GM21529 (cell line): ENCODE results near the gene ZAR1L.
A peak's percentile ranks its signal among the peaks of the same experiment; 100 is the strongest.

Source experiments
- ATAC-seq: cut with Tn5 transposase; IDR thresholded peaks from one replicate; pipeline ENCODE4 v1.9.1; 2021; ENCODE audit not compliant: unreplicated experiment

The ZAR1L gene

GRCh38 chr13:32302461-32302860, 12.7 kb downstream of the ZAR1L start:
- no peak for ATAC-seq

DNA sequence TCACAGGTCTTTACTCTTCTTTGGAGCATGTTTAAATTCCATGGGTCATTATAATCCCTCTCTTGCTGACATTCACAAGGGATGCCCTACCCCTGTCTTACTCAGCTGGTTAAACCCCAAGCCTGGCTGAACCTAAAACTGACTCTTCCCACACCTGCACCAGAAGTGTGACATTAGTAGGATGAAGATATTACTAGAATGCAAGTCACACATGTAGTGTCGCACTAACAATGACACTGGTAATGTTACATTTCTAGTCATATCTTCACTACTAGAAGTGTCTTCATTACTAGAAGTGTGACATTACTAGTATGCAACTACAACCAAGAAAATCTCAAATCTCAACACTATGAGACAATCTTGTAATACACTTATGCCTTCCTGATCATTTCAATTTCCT, 14.2 kb downstream of the ZAR1L start:
- no peak for ATAC-seq

GRCh38 chr13:32300406-32300805, 14.8 kb downstream of the ZAR1L start:
- no peak for ATAC-seq

GRCh38 chr13:32299893-32300292, 15.3 kb downstream of the ZAR1L start:
- no peak for ATAC-seq

- ATAC-seq: no peak
Measured at GRCh38 chr13:32298695-32299094, 16.5 kb downstream of the ZAR1L start.

- no peak for ATAC-seq
Measured at GRCh38 chr13:32297206-32297605, 18.0 kb downstream of the ZAR1L start.

DNA sequence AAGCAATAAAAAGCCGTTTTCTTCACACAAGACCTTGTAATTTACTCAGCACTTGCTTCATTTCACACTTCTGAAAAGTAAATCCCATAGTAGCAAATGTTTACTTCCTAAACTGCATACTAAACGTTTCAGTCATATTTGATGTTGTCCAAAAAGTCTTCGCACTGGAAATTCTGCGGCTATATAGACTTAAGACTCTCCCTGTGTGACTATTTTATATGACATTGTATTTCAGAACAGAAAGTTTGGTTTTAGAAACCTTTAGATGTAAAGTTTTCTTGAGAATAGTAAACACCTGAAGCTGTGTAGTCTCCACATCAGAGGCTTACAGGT, 29.6 kb downstream of the ZAR1L start:
- ATAC-seq: no peak

DNA sequence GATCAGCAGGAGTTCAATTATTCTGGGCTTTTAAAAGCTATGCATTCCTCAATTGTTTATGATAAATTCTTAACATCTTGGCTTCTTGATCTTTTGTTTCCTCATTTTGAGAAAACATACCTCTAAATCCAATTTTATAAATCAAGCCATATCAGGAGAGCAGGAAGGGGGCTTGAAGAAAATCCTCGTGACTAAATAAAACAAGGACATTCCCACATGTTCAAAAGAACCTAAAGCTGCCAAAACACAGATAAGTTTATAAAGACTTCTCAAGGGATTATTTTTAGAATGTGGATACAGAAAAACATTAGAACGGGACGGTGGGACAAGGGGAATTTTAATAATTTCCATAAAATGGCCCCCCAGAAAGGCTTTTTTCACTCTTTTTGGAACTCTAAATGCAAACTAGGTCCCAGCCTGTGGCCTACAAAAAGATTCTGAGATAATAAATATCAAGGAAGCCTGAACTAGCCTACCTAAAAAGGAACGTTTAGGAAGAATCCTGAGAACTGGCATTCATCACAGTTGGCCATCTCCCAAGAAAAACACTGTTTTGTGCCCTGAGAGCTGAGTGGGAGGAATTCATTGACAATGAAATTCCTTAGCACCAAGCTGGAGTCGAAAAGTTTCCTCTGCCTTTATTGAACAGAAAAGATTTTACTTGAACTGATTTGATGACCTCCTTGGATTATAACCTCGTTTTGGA, 30.1 kb downstream of the ZAR1L start:
- no peak for ATAC-seq

- no peak for ATAC-seq
Measured at GRCh38 chr13:32282096-32282711, 33.0 kb downstream of the ZAR1L start.

- ATAC-seq: no peak
Measured at GRCh38 chr13:32281096-32281495, 34.1 kb downstream of the ZAR1L start.

DNA sequence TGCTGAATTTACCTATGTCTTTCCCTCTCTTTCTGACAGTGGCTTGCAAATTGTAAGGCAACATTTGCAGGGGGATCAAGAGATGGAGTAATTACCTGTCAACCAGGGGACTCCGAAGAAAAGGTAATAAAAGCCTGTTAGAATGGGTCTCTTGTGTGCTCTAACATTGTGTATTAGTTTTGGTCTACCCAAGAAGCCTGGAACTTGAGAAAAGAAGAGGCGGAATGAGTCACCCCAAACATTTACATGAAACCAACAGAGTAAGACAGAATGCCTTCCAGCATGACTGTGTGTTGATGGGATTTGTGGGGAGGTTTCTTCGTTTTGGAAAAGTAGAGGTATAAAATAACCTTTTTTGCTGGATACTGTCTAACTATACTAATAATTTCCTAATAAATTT, 36.7 kb downstream of the ZAR1L start:
- peak; percentile 59 for ATAC-seq

GRCh38 chr13:32277839-32278238, 37.3 kb downstream of the ZAR1L start:
- ATAC-seq: no peak

DNA sequence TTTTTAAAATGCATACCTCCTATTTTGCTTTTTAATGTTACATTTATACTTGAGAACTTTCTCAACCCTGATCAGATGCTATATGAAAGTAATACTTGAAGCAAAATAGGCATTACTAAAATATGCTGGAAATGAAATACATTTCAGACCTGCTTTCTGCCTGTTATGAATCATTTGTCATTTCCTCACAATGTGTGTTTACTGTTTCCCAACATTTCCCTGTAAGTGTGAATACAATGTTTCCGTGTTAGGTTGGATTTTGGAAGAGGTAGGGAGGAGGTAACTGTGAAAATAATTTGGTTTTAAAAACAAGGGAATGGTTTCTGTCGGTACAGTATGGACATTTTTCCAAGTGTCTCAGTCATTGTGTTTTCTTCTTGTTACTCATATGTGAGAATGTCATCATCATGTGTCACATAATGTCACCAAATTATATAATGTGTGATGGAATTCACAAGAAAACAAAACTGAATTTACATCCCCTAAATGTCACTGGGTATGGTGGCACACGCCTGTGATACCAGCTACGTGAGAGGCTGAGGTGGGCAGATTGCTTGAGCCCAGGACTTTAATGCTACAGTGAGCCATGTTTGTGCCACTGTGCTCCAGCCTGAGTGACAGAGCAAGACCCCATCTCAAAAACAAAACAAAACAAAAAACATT, 43.0 kb downstream of the ZAR1L start:
- ATAC-seq: no peak

DNA sequence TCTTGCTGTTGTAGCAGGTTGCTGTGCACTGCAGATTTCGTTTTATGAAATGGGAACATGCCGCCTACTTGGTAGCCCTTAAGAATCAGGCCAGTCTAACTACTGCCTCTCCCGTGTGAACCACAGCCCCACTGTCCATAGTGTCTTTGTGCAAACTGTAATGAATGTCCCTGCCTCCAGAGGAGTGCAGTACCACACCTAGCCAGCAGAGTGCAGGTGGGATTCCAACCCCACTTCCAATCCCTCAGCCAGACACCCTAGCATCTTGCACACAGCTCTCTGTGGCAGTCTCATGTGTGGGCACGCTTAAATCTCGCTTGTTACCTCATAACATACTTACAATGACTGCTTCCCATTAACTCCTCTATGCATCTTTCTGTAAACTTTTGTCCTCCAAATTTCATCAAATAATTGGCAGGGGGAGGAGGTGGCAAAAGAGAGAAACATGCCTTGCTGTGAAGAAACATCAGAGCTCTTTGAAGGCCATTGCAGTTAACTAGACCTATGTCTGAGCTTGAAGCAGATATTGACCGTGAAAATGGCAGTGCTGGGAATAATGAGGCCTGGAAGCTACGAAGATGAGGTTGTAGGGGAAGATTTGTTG, 47.2 kb downstream of the ZAR1L start:
- peak; percentile 64 for ATAC-seq

DNA sequence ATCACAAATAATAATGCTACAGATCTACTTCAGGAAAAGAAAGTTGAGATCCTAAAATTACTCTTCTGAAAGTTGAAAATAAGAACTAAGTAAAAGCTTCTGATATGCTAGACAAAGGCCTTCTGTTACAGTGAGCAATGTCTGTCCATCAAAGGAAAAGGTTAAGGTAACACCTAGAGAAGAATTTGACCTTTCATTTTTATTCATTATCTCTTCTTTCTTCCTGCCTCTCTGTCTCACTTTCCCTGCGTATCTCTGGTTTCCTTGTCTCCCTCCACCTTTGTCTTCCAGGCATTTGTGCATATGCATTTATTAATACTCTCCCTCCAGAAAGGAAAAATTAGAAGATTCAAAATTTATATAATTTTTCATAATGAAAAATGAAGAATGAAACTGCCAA, 49.0 kb downstream of the ZAR1L start:
- ATAC-seq: no peak

- no peak for ATAC-seq
Measured at GRCh38 chr13:32265726-32266125, 49.4 kb downstream of the ZAR1L start.

DNA sequence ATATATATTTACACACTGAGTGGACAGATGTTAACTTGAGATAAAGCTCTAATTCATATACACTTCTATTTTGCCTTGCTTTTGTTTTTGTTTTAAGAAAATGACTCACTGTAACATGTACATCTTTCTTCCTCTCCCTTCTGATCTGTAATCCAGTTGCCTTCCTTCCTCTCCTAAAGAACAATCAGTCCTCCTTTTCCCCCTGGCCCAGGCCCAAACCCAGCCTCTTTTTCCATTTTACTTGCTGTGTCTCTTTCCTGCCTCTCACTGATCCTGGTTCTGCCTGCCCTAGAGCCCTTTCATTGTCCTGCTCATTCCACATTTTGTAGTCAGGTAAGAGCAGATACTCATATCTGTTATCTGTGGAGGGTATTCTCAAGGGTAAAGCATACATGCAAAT, 50.8 kb downstream of the ZAR1L start:
- ATAC-seq: no peak

DNA sequence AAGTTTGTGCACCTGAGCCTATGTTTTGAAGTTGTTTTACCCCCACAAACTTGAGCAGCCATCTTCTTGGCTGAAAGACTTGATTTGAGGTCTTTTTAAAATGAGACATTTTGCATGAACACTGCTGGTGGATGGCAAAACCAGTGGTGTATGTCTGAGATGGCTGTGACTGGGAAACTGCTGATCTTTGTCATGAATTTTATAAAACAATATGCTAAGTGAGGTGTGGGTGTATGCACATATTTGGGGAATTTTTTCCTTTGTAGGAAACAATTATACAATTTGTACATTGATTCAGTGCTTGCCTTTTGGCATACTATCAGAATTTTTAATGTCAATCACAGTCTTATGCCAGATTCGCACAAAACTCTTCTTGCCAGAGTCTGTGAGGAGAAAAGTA, 52.5 kb downstream of the ZAR1L start:
- ATAC-seq: no peak

DNA sequence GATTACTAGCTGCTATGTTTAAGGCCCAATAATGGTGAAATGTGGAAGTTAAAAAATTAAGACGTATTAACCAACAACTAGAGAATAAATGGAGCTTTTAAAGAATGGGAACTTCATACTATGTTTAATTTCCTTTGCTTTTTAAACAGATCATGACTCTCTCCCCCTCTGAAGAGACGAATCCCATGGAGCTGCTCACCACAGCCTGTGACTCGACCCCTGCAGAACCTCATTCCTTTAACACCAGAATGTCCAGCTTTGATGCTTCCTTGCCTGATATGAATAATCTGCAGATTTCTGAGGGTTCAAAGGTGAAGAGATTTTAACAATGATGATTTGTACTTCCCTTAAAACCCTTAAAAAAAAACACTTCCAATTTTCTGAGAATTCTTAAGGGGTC, 53.0 kb downstream of the ZAR1L start:
- no peak for ATAC-seq

DNA sequence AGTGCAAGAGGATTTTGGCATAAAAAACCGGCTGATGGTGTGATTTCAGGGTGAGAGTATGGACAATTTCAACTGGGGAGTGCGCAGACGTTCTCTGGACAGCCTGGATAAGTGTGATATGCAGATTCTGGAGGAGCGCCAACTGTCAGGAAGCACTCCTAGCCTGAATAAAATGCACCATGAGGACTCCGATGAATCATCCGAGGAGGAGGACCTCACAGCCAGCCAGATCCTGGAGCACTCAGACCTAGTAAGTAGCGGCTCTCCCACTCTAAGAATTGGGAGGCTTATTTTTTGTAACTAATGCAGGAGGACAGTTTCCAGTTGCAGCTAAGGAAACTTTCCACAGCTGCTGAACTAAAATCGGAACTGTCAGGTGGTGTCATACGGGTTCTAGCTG, 53.6 kb downstream of the ZAR1L start:
- ATAC-seq: no peak

GRCh38 chr13:32259116-32259515, 56.0 kb downstream of the ZAR1L start:
- no peak for ATAC-seq

GRCh38 chr13:32257649-32258048, 57.5 kb downstream of the ZAR1L start:
- ATAC-seq: no peak
